Activated B cell treated with CpG ODN at 0.5 μM for 24 hours (primary cell): Measurements from ENCODE around the gene KIF3B. TPM values are rescaled to one million over a fixed set of nuclear protein-coding genes. Genes with fewer than 3 reads are reported as not detected.

Experiments
- ATAC-seq: fragments of 200-7000 bp; cut with Tn5 transposase; one replicate; pipeline ENCODE4 v1.10.0; 2021; ENCODE audit warnings: low read depth, mild to moderate bottlenecking, moderate library complexity
- CTCF ChIA-PET: fragments of 350-600 bp; sonication (Branson Sonifier 250); formaldehyde crosslinking; loops from one replicate; lab custom pipeline; 2021; ENCODE audit warnings: antibody characterized with exemption; lab: Charles Lee
- POLR2A ChIA-PET: fragments of 350-600 bp; sonication (Branson Sonifier 250); formaldehyde crosslinking; loops from one replicate; lab custom pipeline; 2021; ENCODE audit warnings: antibody characterized with exemption; lab: Charles Lee
- DNase-seq: peaks from one replicate; pipeline ENCODE4 v3.0.0; 2022
- H3K27ac Mint-ChIP-seq: one replicate; pipeline ENCODE4 v1.8.0; 2020; ENCODE audit warnings: mixed read lengths
- H3K27me3 Mint-ChIP-seq: one replicate; pipeline ENCODE4 v1.8.0; 2021; ENCODE audit warnings: mixed read lengths
- H3K36me3 Mint-ChIP-seq: one replicate; pipeline ENCODE4 v1.8.0; 2021; ENCODE audit warnings: low read depth, mixed read lengths
- H3K4me1 Mint-ChIP-seq: one replicate; pipeline ENCODE4 v1.8.0; 2021; ENCODE audit warnings: mixed read lengths
- H3K4me3 Mint-ChIP-seq: one replicate; pipeline ENCODE4 v1.8.0; 2020; ENCODE audit warnings: mild to moderate bottlenecking, mixed read lengths
- H3K9me3 Mint-ChIP-seq: one replicate; pipeline ENCODE4 v1.8.0; 2020; ENCODE audit warnings: mixed read lengths
- intact Hi-C: fragments of 100-400 bp; cut with micrococcal nuclease; formaldehyde crosslinking; loops from one replicate; pipeline ENCODE4 v1.15.1; 2024
- total RNA-seq: library from RNA; stranded (reverse); gene quantifications from 2 replicates; pipeline ENCODE4 v1.2.3, GENCODE V29; 2022
- TF ChIP-seq, protein P1 (sequence below): fragments of 200-600 bp; IDR thresholded peaks from one replicate; pipeline ENCODE4 v1.8.0; 2022; ENCODE audit warnings: antibody characterized with exemption, mild to moderate bottlenecking

The KIF3B gene
- total RNA-seq, 1 donor from 2014 or later = 28.4 TPM

GRCh38 chr20:32359633-32360332 is 82.3 kb downstream of the KIF3B start:
- intact Hi-C loops = loop anchor here (2.0 to 10.0 kb wide), 6 partner anchors 83 to 1943 kb away; partner anchors contain the start of genes AHCY, BCL2L1, HCK and KIF3B
- peaks cover 19% of the 10 kb centered on the region for H3K36me3 Mint-ChIP-seq
- H3K4me1 Mint-ChIP-seq = peaks cover 82% of the 10 kb centered on the region
- DNase-seq (no peak), ATAC-seq (no peak)
- peak overlapping the region; percentile 86 for H3K27ac Mint-ChIP-seq
- ChIA-PET POLR2A (interaction anchor here (0.5 to 4.7 kb wide), 17 partner anchors 8 to 344 kb away, joined by 3 to 40 read pairs (median 5); partner anchors contain the start of gene KIF3B), CTCF (interaction anchor here (2.0 kb wide), 1 partner anchor 22 kb away, joined by 9 read pairs; no protein-coding TSS in a partner anchor)
- TF ChIP-seq, protein P1, sequence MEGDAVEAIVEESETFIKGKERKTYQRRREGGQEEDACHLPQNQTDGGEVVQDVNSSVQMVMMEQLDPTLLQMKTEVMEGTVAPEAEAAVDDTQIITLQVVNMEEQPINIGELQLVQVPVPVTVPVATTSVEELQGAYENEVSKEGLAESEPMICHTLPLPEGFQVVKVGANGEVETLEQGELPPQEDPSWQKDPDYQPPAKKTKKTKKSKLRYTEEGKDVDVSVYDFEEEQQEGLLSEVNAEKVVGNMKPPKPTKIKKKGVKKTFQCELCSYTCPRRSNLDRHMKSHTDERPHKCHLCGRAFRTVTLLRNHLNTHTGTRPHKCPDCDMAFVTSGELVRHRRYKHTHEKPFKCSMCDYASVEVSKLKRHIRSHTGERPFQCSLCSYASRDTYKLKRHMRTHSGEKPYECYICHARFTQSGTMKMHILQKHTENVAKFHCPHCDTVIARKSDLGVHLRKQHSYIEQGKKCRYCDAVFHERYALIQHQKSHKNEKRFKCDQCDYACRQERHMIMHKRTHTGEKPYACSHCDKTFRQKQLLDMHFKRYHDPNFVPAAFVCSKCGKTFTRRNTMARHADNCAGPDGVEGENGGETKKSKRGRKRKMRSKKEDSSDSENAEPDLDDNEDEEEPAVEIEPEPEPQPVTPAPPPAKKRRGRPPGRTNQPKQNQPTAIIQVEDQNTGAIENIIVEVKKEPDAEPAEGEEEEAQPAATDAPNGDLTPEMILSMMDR = no peak
- H3K27me3 Mint-ChIP-seq = no peaks in the 10 kb centered on the region
- H3K4me3 Mint-ChIP-seq = peak overlapping the region; percentile 89
- no peaks in the 10 kb centered on the region for H3K9me3 Mint-ChIP-seq

DNA sequence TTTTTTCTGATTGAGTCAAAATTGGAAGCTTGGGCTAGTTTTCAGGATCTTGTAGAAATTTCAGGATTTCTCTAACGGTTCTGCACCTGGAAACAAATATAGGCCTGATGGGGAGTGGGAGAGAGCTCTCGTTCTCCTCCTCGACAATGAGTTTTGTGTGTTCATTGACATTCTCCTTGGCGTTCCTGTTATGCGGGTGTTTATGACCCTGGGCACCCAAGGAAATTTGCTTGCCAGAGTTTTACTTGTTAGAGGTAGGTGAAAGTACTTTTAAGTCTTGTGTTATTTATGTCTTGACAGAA is 82.8 kb downstream of the KIF3B start:
- ATAC-seq (no peak), DNase-seq (no peak)
- Mint-ChIP-seq H3K27ac (peak overlapping the region; percentile 86), H3K9me3 (no peaks in the 10 kb centered on the region), H3K36me3 (peaks cover 19% of the 10 kb centered on the region), H3K4me1 (peaks cover 82% of the 10 kb centered on the region), H3K27me3 (no peaks in the 10 kb centered on the region), H3K4me3 (peak overlapping the region; percentile 89)
- intact Hi-C loops = no loop called here
- TF ChIP-seq, protein P1 = no peak
- ChIA-PET POLR2A (interaction anchor here (0.6 to 3.1 kb wide), 5 partner anchors 8 to 128 kb away, joined by 3 to 35 read pairs (median 5); partner anchors contain the start of gene KIF3B), CTCF (interaction anchor here (2.0 kb wide), 1 partner anchor 23 kb away, joined by 9 read pairs; no protein-coding TSS in a partner anchor)

DNA sequence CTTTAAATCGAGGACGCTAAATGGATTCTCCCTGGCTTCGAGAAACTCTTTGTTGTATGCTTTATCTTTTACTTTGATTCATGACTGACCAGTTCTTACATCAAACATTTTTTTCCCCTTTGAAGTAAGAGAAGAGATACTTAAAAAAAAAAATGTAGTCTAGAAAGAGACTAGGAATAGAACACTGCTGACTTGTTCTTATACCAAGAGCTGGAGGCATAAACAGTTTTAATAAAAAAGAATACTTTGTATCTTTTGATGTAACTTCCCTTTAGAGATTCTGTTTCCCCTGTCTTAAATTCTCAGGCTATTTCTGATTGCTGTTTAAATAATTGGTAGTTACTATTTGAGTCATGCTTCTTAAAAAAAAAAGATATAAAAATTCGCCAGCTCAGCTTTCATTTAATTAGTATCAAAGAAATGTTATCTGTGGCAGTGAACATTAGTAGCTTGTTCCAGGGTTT is 85.5 kb downstream of the KIF3B start:
- Mint-ChIP-seq H3K27me3 (no peaks in the 10 kb centered on the region), H3K9me3 (no peaks in the 10 kb centered on the region), H3K4me1 (peaks cover 86% of the 10 kb centered on the region), H3K4me3 (peak overlapping the region; percentile 54), H3K36me3 (peaks cover 29% of the 10 kb centered on the region), H3K27ac (peak overlapping the region; percentile 86)
- ChIA-PET POLR2A (interaction anchor here (0.7 to 1.2 kb wide), 3 partner anchors 12 to 381 kb away, joined by 3 to 5 read pairs (median 4); partner anchors contain the start of genes COMMD7 and TM9SF4), CTCF (no interaction called here)
- intact Hi-C loops = no loop called here
- DNase-seq = no peak
- TF ChIP-seq, protein P1 = no peak
- ATAC-seq = no peak

GRCh38 chr20:32363492-32363891 is 86.0 kb downstream of the KIF3B start:
- ChIA-PET POLR2A (interaction anchor here (0.7 to 1.2 kb wide), 3 partner anchors 13 to 380 kb away, joined by 3 to 5 read pairs (median 4); partner anchors contain the start of genes COMMD7 and TM9SF4), CTCF (interaction anchor here (1.1 kb wide), 1 partner anchor 33 kb away, joined by 3 read pairs; no protein-coding TSS in a partner anchor)
- Mint-ChIP-seq H3K27me3 (no peaks in the 10 kb centered on the region), H3K36me3 (peaks cover 31% of the 10 kb centered on the region), H3K27ac (peak overlapping the region; percentile 86), H3K9me3 (no peaks in the 10 kb centered on the region), H3K4me1 (peaks cover 91% of the 10 kb centered on the region), H3K4me3 (peak overlapping the region; percentile 54)
- no peak for ATAC-seq
- no peak for DNase-seq
- intact Hi-C loops = no loop called here
- TF ChIP-seq, protein P1 = no peak
